ENCODE results near the gene CA6.

GRCh38 chr1:8925960-8926359, 19.7 kb upstream of the CA6 start:
- TF ChIP-seq EZH2phosphoT487 (IDR thresholded peaks at IDR 0.05; ENCODE audit: borderline replicate concordance, low read depth, low read length) (no peak), CTCF (conservative IDR thresholded peaks at IDR 0.05; ENCODE audit: low read length) (no peak)
